ENCODE results near the gene ABT1. TPM values are rescaled to one million over a fixed set of nuclear protein-coding genes. Genes with fewer than 3 reads are reported as not detected.

The ABT1 gene
- total RNA-seq, 1 experiment from 2014 or later: 26.7 TPM

GRCh38 chr6:26553635-26554446 lies 42.9 kb upstream of the ABT1 start (continued):
- no peak for TF ChIP-seq CTCF (IDR thresholded peaks at IDR 0.05 in 2 of 3, conservative IDR thresholded peaks at IDR 0.05 in 1 of 3; ENCODE audit: borderline replicate concordance in 1 of 3, insufficient read depth in 1 of 3, low read depth in 2 of 3, low read length in 2 of 3)
- no peak for TF ChIP-seq ELF1 (IDR thresholded peaks at IDR 0.05; ENCODE audit: borderline replicate concordance, low read depth)
- TF ChIP-seq EGR1 (IDR thresholded peaks at IDR 0.05; ENCODE audit: low read depth): no peak
- TF ChIP-seq YY1 (IDR thresholded peaks at IDR 0.05; ENCODE audit: extremely low read depth, insufficient replicate concordance, low read depth, low read length): peak; percentile 39
- TF ChIP-seq CBX3 (IDR thresholded peaks at IDR 0.05; ENCODE audit: low read depth): peak; percentile 26; the same call in 1 of the 2 replicates
- TF ChIP-seq POLR2AphosphoS5 (IDR thresholded peaks at IDR 0.05; ENCODE audit: low read depth, low read length): peak; percentile 25; the same call in 1 of the 2 replicates
- no peak for TF ChIP-seq FOSL1 (IDR thresholded peaks at IDR 0.05; ENCODE audit: low read depth)
- TF ChIP-seq EZH2phosphoT487 (IDR thresholded peaks at IDR 0.05; ENCODE audit: borderline replicate concordance): no peak
- no peak for TF ChIP-seq ZBTB33 (IDR thresholded peaks at IDR 0.05; ENCODE audit: extremely low read depth, insufficient replicate concordance, low read length)
- TF ChIP-seq SP1 (IDR thresholded peaks at IDR 0.05; ENCODE audit: low read depth): peak; percentile 44
- peak; percentile 29 for TF ChIP-seq CEBPB (IDR thresholded peaks at IDR 0.05; ENCODE audit: low read depth)

Data from HCT116 (cell line).